ENCODE results near the gene NEURL1. TPM values are rescaled to one million over a fixed set of nuclear protein-coding genes. Genes with fewer than 3 reads are reported as not detected.

The NEURL1 gene
- total RNA-seq, 1 donor from 2014 or later: 0.54 TPM

- peaks cover 33% of the 10 kb centered on the region for H3K36me3 Mint-ChIP-seq
- no peaks in the 10 kb centered on the region for H3K9me3 Mint-ChIP-seq
- peak overlapping the region; percentile 8 for H3K27ac Mint-ChIP-seq
- DNase-seq (ENCODE audit: low spot score in 2 of 2, unreplicated experiment in 2 of 2): no peak
- no peak for TF ChIP-seq CTCF (IDR thresholded peaks at IDR 0.05; ENCODE audit: unreplicated experiment)
- no peaks in the 10 kb centered on the region for H3K27me3 Mint-ChIP-seq (ENCODE audit: low read depth)
- H3K4me3 Mint-ChIP-seq: no peak overlapping the region
- no peaks in the 10 kb centered on the region for H3K4me1 Mint-ChIP-seq
Measured at GRCh38 chr10:103448746-103449145, 44.8 kb upstream of the NEURL1 start.

- Mint-ChIP-seq H3K4me3 (no peak overlapping the region), H3K4me1 (no peaks in the 10 kb centered on the region), H3K27ac (no peak overlapping the region), H3K36me3 (peaks cover 26% of the 10 kb centered on the region), H3K27me3 (ENCODE audit: low read depth) (no peaks in the 10 kb centered on the region), H3K9me3 (no peaks in the 10 kb centered on the region)
- TF ChIP-seq CTCF (IDR thresholded peaks at IDR 0.05; ENCODE audit: unreplicated experiment): no peak
- no peak for DNase-seq (ENCODE audit: low spot score in 2 of 2, unreplicated experiment in 2 of 2)
Measured at GRCh38 chr10:103449208-103450144, 44.0 kb upstream of the NEURL1 start.

- no peak overlapping the region for H3K4me3 Mint-ChIP-seq
- no peak overlapping the region for H3K27ac Mint-ChIP-seq
- no peak for TF ChIP-seq CTCF (IDR thresholded peaks at IDR 0.05; ENCODE audit: unreplicated experiment)
- H3K4me1 Mint-ChIP-seq: no peaks in the 10 kb centered on the region
- H3K36me3 Mint-ChIP-seq: peaks cover 21% of the 10 kb centered on the region
- no peaks in the 10 kb centered on the region for H3K27me3 Mint-ChIP-seq (ENCODE audit: low read depth)
- no peak for DNase-seq (ENCODE audit: low spot score in 2 of 2, unreplicated experiment in 2 of 2)
- no peaks in the 10 kb centered on the region for H3K9me3 Mint-ChIP-seq
Measured at GRCh38 chr10:103450201-103450695, 43.3 kb upstream of the NEURL1 start.

- TF ChIP-seq CTCF (IDR thresholded peaks at IDR 0.05; ENCODE audit: unreplicated experiment): no peak
- Mint-ChIP-seq H3K9me3 (no peaks in the 10 kb centered on the region), H3K36me3 (peaks cover 19% of the 10 kb centered on the region), H3K4me3 (peak overlapping the region; percentile 59), H3K27ac (no peak overlapping the region), H3K4me1 (no peaks in the 10 kb centered on the region), H3K27me3 (ENCODE audit: low read depth) (no peaks in the 10 kb centered on the region)
- DNase-seq (ENCODE audit: low spot score in 2 of 2, unreplicated experiment in 2 of 2): no peak
Measured at GRCh38 chr10:103451091-103451813, 42.3 kb upstream of the NEURL1 start.

GRCh38 chr10:103451831-103452505 is 41.5 kb upstream of the NEURL1 start, which contains the start of gene CALHM2:
Gene CALHM2, minus strand, starts transcription at chr10:103452370. Its CDS starts 2,429 bp downstream, at chr10:103449941.
- Mint-ChIP-seq H3K36me3 (peaks cover 15% of the 10 kb centered on the region), H3K9me3 (no peaks in the 10 kb centered on the region), H3K27ac (no peak within 1 kb of the TSS), H3K27me3 (ENCODE audit: low read depth) (no peaks in the 10 kb centered on the region), H3K4me1 (no peaks in the 10 kb centered on the region), H3K4me3 (peak within 1 kb of the TSS; percentile 59)
- DNase-seq (ENCODE audit: low spot score in 2 of 2, unreplicated experiment in 2 of 2): peak in 1 of 2 experiments; percentile 53
- TF ChIP-seq CTCF (IDR thresholded peaks at IDR 0.05; ENCODE audit: unreplicated experiment): no peak

Data from mesothelial cell of epicardium (in vitro differentiated cells).